HL-60 (cell line): Measurements from ENCODE around the gene WDFY1.

ENCODE experiments used
- DNase-seq, 2 experiments: peaks; one replicate each; pipeline ENCODE4 v3.0.0-alpha.2; 2010 to 2020; ENCODE audit warnings: low read depth in 1 of 2, low spot score in 1 of 2
- H3K27ac ChIP-seq: fragments of 250-450 bp; sonication (Bioruptor Pico); replicated peaks from 2 replicates; pipeline ENCODE4 v1.5.1; 2020; ENCODE audit warnings: mild to moderate bottlenecking, moderate library complexity
- H3K27me3 ChIP-seq: fragments of 250-450 bp; sonication (Bioruptor Pico); 2 replicates; pipeline ENCODE4 v1.5.1; 2021; ENCODE audit warnings: mild to moderate bottlenecking, moderate library complexity; ENCODE audit not compliant: insufficient read depth, poor library complexity, severe bottlenecking
- H3K4me3 ChIP-seq: replicated peaks from 2 replicates; pipeline ENCODE4 v1.5.1; 2011; ENCODE audit warnings: mild to moderate bottlenecking, control low read depth, low read length; ENCODE audit not compliant: insufficient read depth
- GABPA ChIP-seq: IDR thresholded peaks from 2 replicates; pipeline ENCODE4 v1.6.1; 2012; ENCODE audit warnings: low read depth
- POLR2AphosphoS5 ChIP-seq: IDR thresholded peaks from 2 replicates; pipeline ENCODE4 v1.6.1; 2012; ENCODE audit warnings: low read depth
- SPI1 ChIP-seq: IDR thresholded peaks from 2 replicates; pipeline ENCODE4 v1.6.1; 2012; ENCODE audit warnings: low read depth, mild to moderate bottlenecking, borderline replicate concordance
- TF ChIP-seq, protein P1 (sequence below): IDR thresholded peaks from 2 replicates; pipeline ENCODE4 v1.6.1; 2012; ENCODE audit warnings: low read depth; ENCODE audit not compliant: insufficient replicate concordance
- TF ChIP-seq, protein P2 (sequence below): IDR thresholded peaks from one replicate; pipeline ENCODE4 v1.5.1; 2011; ENCODE audit warnings: low read length, control low read depth, inconsistent platforms; ENCODE audit not compliant: insufficient read depth

The WDFY1 gene

DNA sequence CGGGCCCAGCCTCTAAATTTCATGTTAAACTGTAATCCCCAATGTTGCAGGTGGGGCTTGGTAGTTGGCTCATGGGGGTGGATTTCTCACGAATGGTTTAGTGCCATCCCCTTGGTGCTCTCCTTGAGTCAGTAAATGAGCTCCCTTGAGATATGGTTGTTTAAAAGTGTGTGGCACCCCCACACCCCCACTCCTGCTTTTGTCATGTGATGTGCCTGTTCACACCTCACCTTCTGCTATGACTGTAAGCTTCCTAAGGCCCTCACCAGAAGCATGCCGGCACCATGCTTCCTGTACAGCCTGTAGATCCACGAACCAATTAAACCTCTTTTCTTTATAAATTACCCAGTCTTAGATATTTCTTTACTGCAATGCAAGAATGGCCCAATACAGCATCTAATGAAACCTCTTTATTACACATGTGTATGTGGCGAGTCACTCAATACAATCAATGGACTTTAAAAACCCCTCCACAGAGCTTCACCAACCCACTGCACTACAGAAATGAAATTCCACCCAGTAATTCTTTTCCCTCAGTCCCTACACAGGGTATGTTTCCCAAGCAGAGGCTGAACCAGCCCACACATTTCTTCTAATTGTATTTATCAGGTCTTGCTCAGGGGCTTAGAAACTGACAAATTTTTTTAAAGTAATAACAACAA, 47.3 kb downstream of the WDFY1 start:
- Histone ChIP-seq H3K27ac (no peak overlapping the region), H3K27me3 (no peaks in the 10 kb centered on the region), H3K4me3 (no peak overlapping the region)
- no peak for DNase-seq
- TF ChIP-seq, protein P1, sequence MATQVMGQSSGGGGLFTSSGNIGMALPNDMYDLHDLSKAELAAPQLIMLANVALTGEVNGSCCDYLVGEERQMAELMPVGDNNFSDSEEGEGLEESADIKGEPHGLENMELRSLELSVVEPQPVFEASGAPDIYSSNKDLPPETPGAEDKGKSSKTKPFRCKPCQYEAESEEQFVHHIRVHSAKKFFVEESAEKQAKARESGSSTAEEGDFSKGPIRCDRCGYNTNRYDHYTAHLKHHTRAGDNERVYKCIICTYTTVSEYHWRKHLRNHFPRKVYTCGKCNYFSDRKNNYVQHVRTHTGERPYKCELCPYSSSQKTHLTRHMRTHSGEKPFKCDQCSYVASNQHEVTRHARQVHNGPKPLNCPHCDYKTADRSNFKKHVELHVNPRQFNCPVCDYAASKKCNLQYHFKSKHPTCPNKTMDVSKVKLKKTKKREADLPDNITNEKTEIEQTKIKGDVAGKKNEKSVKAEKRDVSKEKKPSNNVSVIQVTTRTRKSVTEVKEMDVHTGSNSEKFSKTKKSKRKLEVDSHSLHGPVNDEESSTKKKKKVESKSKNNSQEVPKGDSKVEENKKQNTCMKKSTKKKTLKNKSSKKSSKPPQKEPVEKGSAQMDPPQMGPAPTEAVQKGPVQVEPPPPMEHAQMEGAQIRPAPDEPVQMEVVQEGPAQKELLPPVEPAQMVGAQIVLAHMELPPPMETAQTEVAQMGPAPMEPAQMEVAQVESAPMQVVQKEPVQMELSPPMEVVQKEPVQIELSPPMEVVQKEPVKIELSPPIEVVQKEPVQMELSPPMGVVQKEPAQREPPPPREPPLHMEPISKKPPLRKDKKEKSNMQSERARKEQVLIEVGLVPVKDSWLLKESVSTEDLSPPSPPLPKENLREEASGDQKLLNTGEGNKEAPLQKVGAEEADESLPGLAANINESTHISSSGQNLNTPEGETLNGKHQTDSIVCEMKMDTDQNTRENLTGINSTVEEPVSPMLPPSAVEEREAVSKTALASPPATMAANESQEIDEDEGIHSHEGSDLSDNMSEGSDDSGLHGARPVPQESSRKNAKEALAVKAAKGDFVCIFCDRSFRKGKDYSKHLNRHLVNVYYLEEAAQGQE = no peak
- no peak for TF ChIP-seq GABPA
- TF ChIP-seq POLR2AphosphoS5 = no peak
- no peak for TF ChIP-seq SPI1
- TF ChIP-seq, protein P2, sequence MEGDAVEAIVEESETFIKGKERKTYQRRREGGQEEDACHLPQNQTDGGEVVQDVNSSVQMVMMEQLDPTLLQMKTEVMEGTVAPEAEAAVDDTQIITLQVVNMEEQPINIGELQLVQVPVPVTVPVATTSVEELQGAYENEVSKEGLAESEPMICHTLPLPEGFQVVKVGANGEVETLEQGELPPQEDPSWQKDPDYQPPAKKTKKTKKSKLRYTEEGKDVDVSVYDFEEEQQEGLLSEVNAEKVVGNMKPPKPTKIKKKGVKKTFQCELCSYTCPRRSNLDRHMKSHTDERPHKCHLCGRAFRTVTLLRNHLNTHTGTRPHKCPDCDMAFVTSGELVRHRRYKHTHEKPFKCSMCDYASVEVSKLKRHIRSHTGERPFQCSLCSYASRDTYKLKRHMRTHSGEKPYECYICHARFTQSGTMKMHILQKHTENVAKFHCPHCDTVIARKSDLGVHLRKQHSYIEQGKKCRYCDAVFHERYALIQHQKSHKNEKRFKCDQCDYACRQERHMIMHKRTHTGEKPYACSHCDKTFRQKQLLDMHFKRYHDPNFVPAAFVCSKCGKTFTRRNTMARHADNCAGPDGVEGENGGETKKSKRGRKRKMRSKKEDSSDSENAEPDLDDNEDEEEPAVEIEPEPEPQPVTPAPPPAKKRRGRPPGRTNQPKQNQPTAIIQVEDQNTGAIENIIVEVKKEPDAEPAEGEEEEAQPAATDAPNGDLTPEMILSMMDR = no peak

DNA sequence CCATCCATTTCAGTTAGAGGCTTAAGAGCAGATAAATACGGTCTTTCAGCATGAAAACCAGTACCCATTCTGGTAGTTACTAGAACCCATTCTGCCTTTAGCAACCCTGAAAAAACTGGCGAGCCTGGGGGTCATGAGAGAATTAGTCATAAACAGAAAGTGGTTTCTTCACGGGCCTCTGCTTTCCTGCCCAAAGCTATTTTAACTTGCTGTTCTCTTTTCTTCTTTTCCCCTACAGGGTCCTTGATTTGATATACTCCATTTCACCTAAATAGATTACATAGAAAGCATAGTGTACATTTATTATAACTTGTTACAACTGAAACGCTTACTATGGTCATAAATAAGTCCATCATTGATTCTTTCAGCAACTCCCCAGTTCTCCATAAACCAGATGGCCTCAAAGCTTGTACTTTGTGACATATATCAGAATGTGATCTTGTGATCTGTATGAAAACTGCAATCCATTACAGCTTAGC, 48.3 kb downstream of the WDFY1 start:
- Histone ChIP-seq H3K27me3 (no peaks in the 10 kb centered on the region), H3K27ac (no peak overlapping the region), H3K4me3 (no peak overlapping the region)
- TF ChIP-seq POLR2AphosphoS5 = no peak
- TF ChIP-seq SPI1 = no peak
- TF ChIP-seq, protein P1 = no peak
- TF ChIP-seq, protein P2 = no peak
- TF ChIP-seq GABPA = no peak
- no peak for DNase-seq

DNA sequence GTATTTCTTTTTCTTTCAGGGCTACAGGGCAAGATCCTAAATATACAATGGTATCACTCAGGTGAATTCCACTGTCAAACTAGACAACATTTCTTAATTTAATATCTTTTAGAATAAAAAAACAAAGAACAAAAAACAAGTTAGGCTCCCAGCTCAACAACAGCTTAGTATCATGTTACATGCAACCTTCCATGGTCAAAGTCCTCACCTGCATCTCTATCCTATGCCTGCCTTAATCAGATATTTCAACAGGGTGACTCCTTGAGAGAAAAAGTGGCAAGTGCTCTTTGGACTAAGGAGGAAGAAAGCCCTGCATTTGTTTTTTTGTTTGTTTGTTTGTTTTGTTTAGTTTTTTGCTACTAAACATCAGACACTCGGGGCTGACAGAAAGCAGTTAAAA, 50.2 kb downstream of the WDFY1 start:
- no peaks in the 10 kb centered on the region for H3K27me3 ChIP-seq
- DNase-seq = no peak
- no peak overlapping the region for H3K27ac ChIP-seq
- H3K4me3 ChIP-seq = no peak overlapping the region
- TF ChIP-seq SPI1 (no peak), POLR2AphosphoS5 (no peak), GABPA (no peak)
- TF ChIP-seq, protein P1 = no peak
- TF ChIP-seq, protein P2 = no peak
